Measurements from ENCODE around the gene TICAM1. TPM values are rescaled to one million over a fixed set of nuclear protein-coding genes. Genes with fewer than 3 reads are reported as not detected.

TICAM1 gene
- total RNA-seq, 1 donor: 3.3 TPM

- no peak overlapping the region for H3K4me3 ChIP-seq (ENCODE audit: insufficient read depth, low read length)
- no peaks in the 10 kb centered on the region for H4K20me1 ChIP-seq (ENCODE audit: insufficient read depth, low read length)
- H3K4me2 ChIP-seq (ENCODE audit: insufficient read depth, low read length): no peak overlapping the region
- H3K36me3 ChIP-seq (ENCODE audit: insufficient read depth, low read length): no peaks in the 10 kb centered on the region
- no peak overlapping the region for H3K27ac ChIP-seq (ENCODE audit: low read depth, low read length)
- no peaks in the 10 kb centered on the region for H3K9me3 ChIP-seq (ENCODE audit: low read depth, low read length)
- TF ChIP-seq, protein P1, sequence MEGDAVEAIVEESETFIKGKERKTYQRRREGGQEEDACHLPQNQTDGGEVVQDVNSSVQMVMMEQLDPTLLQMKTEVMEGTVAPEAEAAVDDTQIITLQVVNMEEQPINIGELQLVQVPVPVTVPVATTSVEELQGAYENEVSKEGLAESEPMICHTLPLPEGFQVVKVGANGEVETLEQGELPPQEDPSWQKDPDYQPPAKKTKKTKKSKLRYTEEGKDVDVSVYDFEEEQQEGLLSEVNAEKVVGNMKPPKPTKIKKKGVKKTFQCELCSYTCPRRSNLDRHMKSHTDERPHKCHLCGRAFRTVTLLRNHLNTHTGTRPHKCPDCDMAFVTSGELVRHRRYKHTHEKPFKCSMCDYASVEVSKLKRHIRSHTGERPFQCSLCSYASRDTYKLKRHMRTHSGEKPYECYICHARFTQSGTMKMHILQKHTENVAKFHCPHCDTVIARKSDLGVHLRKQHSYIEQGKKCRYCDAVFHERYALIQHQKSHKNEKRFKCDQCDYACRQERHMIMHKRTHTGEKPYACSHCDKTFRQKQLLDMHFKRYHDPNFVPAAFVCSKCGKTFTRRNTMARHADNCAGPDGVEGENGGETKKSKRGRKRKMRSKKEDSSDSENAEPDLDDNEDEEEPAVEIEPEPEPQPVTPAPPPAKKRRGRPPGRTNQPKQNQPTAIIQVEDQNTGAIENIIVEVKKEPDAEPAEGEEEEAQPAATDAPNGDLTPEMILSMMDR (IDR thresholded peaks at IDR 0.05; ENCODE audit: extremely low read depth, low read depth, low read length): no peak
- no peaks in the 10 kb centered on the region for H3K4me1 ChIP-seq (ENCODE audit: insufficient read depth, low read length)
- no peaks in the 10 kb centered on the region for H3K27me3 ChIP-seq (ENCODE audit: insufficient read depth, low read length)
- H2AFZ ChIP-seq (ENCODE audit: low read length): no peak overlapping the region
- no peaks in the 10 kb centered on the region for H3K79me2 ChIP-seq (ENCODE audit: insufficient read depth, low read length)
- DNase-seq (ENCODE audit: insufficient read length, low spot score, missing footprints): no peak
These were observed 28.8 kb downstream of the TICAM1 start for GRCh38 chr19:4802711-4803110.

- Histone ChIP-seq H3K27me3 (ENCODE audit: insufficient read depth, low read length) (no peaks in the 10 kb centered on the region), H3K4me1 (ENCODE audit: insufficient read depth, low read length) (no peaks in the 10 kb centered on the region), H3K4me3 (ENCODE audit: insufficient read depth, low read length) (no peak overlapping the region), H3K4me2 (ENCODE audit: insufficient read depth, low read length) (no peak overlapping the region), H2AFZ (ENCODE audit: low read length) (no peak overlapping the region), H3K79me2 (ENCODE audit: insufficient read depth, low read length) (peaks cover 7% of the 10 kb centered on the region), H3K36me3 (ENCODE audit: insufficient read depth, low read length) (peaks cover 6% of the 10 kb centered on the region), H3K27ac (ENCODE audit: low read depth, low read length) (no peak overlapping the region), H3K9me3 (ENCODE audit: low read depth, low read length) (no peaks in the 10 kb centered on the region), H4K20me1 (ENCODE audit: insufficient read depth, low read length) (peaks cover 6% of the 10 kb centered on the region)
- TF ChIP-seq, protein P1 (IDR thresholded peaks at IDR 0.05; ENCODE audit: extremely low read depth, low read depth, low read length): no peak
- DNase-seq (ENCODE audit: insufficient read length, low spot score, missing footprints): no peak
These were observed 30.4 kb downstream of the TICAM1 start for GRCh38 chr19:4801085-4801619.

DNA sequence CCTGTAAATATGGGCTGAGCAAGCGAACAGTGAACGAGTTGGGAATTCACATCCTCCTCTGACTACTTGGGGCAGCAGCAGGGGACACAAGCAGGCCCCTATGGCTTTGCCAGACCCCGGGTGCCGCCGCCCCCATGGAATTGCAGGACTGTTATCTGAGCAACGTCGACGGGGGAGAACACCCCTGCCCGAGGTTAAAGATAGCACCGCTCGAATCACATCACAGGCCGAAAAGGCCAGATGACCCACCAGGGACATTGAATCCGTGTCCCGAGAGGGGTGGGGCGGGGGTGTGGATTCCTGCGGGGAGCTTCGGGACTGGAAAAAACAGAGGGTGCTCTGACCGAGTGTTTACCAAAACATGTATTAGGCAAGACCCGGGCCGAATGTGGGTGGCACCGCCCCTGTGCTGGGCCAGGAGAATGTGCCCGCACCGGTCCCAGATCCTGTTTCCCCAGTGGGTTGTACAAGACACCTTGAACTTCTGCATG is 30.9 kb downstream of the TICAM1 start:
- no peaks in the 10 kb centered on the region for H3K27me3 ChIP-seq (ENCODE audit: insufficient read depth, low read length)
- H2AFZ ChIP-seq (ENCODE audit: low read length): no peak overlapping the region
- TF ChIP-seq, protein P1 (IDR thresholded peaks at IDR 0.05; ENCODE audit: extremely low read depth, low read depth, low read length): no peak
- no peaks in the 10 kb centered on the region for H3K9me3 ChIP-seq (ENCODE audit: low read depth, low read length)
- DNase-seq (ENCODE audit: insufficient read length, low spot score, missing footprints): no peak
- H3K4me1 ChIP-seq (ENCODE audit: insufficient read depth, low read length): peaks cover 1% of the 10 kb centered on the region
- peaks cover 12% of the 10 kb centered on the region for H3K79me2 ChIP-seq (ENCODE audit: insufficient read depth, low read length)
- H3K36me3 ChIP-seq (ENCODE audit: insufficient read depth, low read length): peaks cover 6% of the 10 kb centered on the region
- no peak overlapping the region for H3K27ac ChIP-seq (ENCODE audit: low read depth, low read length)
- no peak overlapping the region for H3K4me2 ChIP-seq (ENCODE audit: insufficient read depth, low read length)
- peaks cover 6% of the 10 kb centered on the region for H4K20me1 ChIP-seq (ENCODE audit: insufficient read depth, low read length)
- H3K4me3 ChIP-seq (ENCODE audit: insufficient read depth, low read length): no peak overlapping the region

DNA sequence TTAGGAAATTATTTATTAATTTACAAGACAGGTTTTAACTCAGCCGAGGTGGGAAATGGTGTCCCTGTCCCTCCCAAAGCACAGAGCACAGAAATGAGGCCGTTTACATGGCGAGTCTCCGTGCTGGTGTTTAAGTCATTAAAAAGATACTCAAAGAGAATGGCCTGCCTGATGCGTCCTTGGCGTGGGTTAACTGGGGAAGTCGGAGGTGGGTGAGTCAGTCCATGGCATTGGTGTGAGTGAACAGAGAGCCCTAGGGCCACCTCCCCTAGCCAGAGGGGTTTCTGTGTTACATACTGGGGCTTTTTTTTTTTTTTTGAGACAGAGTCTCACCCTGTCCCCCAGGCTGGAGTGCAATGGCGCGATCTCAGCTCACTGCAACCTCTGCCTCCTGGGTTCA is 36.1 kb downstream of the TICAM1 start:
- no peak for DNase-seq (ENCODE audit: insufficient read length, low spot score, missing footprints)
- TF ChIP-seq, protein P1 (IDR thresholded peaks at IDR 0.05; ENCODE audit: extremely low read depth, low read depth, low read length): no peak
- no peaks in the 10 kb centered on the region for H3K9me3 ChIP-seq (ENCODE audit: low read depth, low read length)
- no peaks in the 10 kb centered on the region for H3K27me3 ChIP-seq (ENCODE audit: insufficient read depth, low read length)
- no peak overlapping the region for H3K4me2 ChIP-seq (ENCODE audit: insufficient read depth, low read length)
- no peak overlapping the region for H3K4me3 ChIP-seq (ENCODE audit: insufficient read depth, low read length)
- H3K36me3 ChIP-seq (ENCODE audit: insufficient read depth, low read length): peaks cover 32% of the 10 kb centered on the region
- H3K4me1 ChIP-seq (ENCODE audit: insufficient read depth, low read length): peaks cover 15% of the 10 kb centered on the region
- H2AFZ ChIP-seq (ENCODE audit: low read length): no peak overlapping the region
- H3K27ac ChIP-seq (ENCODE audit: low read depth, low read length): no peak overlapping the region
- H3K79me2 ChIP-seq (ENCODE audit: insufficient read depth, low read length): peaks cover 52% of the 10 kb centered on the region
- peaks cover 12% of the 10 kb centered on the region for H4K20me1 ChIP-seq (ENCODE audit: insufficient read depth, low read length)

Measured in osteoblast (primary cell).